Naive B cell (primary cell): Measurements from ENCODE around the gene AIFM3. TPM values are rescaled to one million over a fixed set of nuclear protein-coding genes. Genes with fewer than 3 reads are reported as not detected.

Experiments
- polyA plus RNA-seq, 6 donors: library from polyadenylated mRNA; unstranded; fragments of 300-500 nt; fragmentation: Illumina TruSeq; gene quantifications; one replicate each; pipeline ENCODE4 v1.2.3, GENCODE V29; 2021; ENCODE audit warnings: low read depth in 6 of 6

The AIFM3 gene
- polyA plus RNA-seq, 6 donors from 2014 or later = 0.26 to 0.82 TPM; not detected in 4

Other genes with a start within 250 kb of the AIFM3 start
- gene SERPIND1, start 193.1 kb upstream of the AIFM3 start, polyA plus RNA-seq = under 1 TPM in 4 of 6 donors, not detected in 2; 0.13 to 0.27 (median 0.24) TPM
- gene PI4KA, start 108.4 kb upstream of the AIFM3 start, polyA plus RNA-seq = 10 to 100 TPM; 25.6 to 68.3 (median 39.3) TPM
- 10 to 100 TPM; 15.1 to 24.1 (median 17.1) TPM for gene SNAP29, start 108.2 kb upstream of the AIFM3 start, polyA plus RNA-seq
- gene CRKL, start 49.8 kb upstream of the AIFM3 start, polyA plus RNA-seq = 10 to 100 TPM; 42.6 to 60.7 (median 50.0) TPM
- gene LZTR1, start 15.0 kb downstream of the AIFM3 start, polyA plus RNA-seq = 10 to 100 TPM in 2 of 6 donors, 1 to 10 TPM in 4; 3.6 to 15.0 (median 9.3) TPM
- 10 to 100 TPM; 36.6 to 43.6 (median 40.9) TPM for gene THAP7, start 34.9 kb downstream of the AIFM3 start, polyA plus RNA-seq
- gene P2RX6, start 47.9 kb downstream of the AIFM3 start, polyA plus RNA-seq = under 1 TPM in 1 of 6 donors, not detected in 5; 0.44 TPM
- not detected for gene SLC7A4, start 65.3 kb downstream of the AIFM3 start, polyA plus RNA-seq
- gene LRRC74B, start 78.7 kb downstream of the AIFM3 start, polyA plus RNA-seq = not detected